ENCODE data around the gene OXCT2. TPM values are rescaled to one million over a fixed set of nuclear protein-coding genes. Genes with fewer than 3 reads are reported as not detected.

The OXCT2 gene
- total RNA-seq, 1 donor from 2014 or later, result 5.9 TPM

DNA sequence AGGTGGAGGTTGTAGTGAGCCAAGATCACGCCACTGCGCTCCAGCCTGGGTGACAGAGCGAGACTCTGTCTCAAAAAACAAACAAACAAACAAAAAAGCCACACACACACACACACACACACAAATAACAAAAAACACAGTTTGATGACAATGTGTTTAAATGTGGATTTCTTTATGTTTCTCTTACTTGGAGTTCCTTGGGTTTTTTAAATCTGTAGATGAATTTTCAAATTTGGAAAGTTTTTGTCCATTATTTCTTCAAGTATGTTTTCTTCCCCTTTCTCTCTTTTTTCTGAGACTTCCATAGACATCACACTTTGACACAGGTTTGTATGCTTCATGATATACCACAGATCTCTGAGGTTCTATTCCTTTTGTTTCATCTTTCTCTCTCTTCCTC, 44.5 kb downstream of the OXCT2 start:
- no peak for DNase-seq (ENCODE audit: low read depth)
- Histone ChIP-seq H3K27me3 (ENCODE audit: control insufficient read depth, insufficient read depth, low read length) (peaks cover 21% of the 10 kb centered on the region), H3K36me3 (ENCODE audit: control insufficient read depth, insufficient read depth, low read length) (no peaks in the 10 kb centered on the region), H3K4me3 (ENCODE audit: low read depth, low read length) (no peak overlapping the region)
- TF ChIP-seq, protein P1, sequence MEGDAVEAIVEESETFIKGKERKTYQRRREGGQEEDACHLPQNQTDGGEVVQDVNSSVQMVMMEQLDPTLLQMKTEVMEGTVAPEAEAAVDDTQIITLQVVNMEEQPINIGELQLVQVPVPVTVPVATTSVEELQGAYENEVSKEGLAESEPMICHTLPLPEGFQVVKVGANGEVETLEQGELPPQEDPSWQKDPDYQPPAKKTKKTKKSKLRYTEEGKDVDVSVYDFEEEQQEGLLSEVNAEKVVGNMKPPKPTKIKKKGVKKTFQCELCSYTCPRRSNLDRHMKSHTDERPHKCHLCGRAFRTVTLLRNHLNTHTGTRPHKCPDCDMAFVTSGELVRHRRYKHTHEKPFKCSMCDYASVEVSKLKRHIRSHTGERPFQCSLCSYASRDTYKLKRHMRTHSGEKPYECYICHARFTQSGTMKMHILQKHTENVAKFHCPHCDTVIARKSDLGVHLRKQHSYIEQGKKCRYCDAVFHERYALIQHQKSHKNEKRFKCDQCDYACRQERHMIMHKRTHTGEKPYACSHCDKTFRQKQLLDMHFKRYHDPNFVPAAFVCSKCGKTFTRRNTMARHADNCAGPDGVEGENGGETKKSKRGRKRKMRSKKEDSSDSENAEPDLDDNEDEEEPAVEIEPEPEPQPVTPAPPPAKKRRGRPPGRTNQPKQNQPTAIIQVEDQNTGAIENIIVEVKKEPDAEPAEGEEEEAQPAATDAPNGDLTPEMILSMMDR (IDR thresholded peaks at IDR 0.05; ENCODE audit: insufficient read depth, low read length, poor library complexity, severe bottlenecking), result no peak

DNA sequence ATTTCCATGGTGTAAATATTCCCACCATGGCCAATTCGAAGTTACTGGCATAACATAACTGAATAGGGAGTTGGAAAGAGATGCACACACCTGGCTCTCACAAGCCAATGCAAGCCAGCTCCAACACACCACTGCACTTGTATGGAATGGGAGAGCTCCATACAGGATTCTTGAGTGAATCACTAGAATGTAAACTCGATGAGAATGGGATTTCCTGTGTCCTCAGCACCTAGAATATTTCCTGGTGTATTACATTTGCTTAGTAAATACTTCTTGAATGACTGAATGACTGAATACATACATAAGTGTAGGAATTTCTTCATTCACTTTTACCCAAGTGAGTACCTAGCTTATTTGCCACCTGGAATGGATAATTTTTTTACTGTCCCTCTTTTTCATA, 48.7 kb downstream of the OXCT2 start:
- Histone ChIP-seq H3K4me3 (ENCODE audit: low read depth, low read length) (no peak overlapping the region), H3K27me3 (ENCODE audit: control insufficient read depth, insufficient read depth, low read length) (peaks cover 12% of the 10 kb centered on the region), H3K36me3 (ENCODE audit: control insufficient read depth, insufficient read depth, low read length) (no peaks in the 10 kb centered on the region)
- DNase-seq (ENCODE audit: low read depth), result no peak
- TF ChIP-seq, protein P1 (IDR thresholded peaks at IDR 0.05; ENCODE audit: insufficient read depth, low read length, poor library complexity, severe bottlenecking), result no peak

DNA sequence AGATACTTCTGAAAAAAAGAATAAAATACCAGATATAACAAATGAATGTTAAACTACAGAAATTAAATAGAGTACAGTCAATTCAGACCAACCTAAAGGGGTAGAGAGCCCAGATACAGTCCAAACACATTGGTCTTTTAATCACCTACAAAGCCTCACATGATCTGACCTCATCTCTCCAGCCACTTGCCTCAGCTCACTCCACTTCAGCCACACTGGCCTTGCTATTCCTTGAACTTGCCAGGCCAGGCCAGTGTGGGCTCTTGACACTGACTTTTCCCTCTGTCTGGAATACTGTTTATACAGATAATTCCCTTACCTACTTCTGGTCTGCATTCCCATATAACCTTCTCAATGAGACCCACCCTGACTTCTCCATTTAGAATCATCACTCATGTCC, 49.5 kb downstream of the OXCT2 start:
- H3K4me3 ChIP-seq (ENCODE audit: low read depth, low read length), result no peak overlapping the region
- no peaks in the 10 kb centered on the region for H3K36me3 ChIP-seq (ENCODE audit: control insufficient read depth, insufficient read depth, low read length)
- peaks cover 11% of the 10 kb centered on the region for H3K27me3 ChIP-seq (ENCODE audit: control insufficient read depth, insufficient read depth, low read length)
- TF ChIP-seq, protein P1 (IDR thresholded peaks at IDR 0.05; ENCODE audit: insufficient read depth, low read length, poor library complexity, severe bottlenecking), result no peak
- no peak for DNase-seq (ENCODE audit: low read depth)

DNA sequence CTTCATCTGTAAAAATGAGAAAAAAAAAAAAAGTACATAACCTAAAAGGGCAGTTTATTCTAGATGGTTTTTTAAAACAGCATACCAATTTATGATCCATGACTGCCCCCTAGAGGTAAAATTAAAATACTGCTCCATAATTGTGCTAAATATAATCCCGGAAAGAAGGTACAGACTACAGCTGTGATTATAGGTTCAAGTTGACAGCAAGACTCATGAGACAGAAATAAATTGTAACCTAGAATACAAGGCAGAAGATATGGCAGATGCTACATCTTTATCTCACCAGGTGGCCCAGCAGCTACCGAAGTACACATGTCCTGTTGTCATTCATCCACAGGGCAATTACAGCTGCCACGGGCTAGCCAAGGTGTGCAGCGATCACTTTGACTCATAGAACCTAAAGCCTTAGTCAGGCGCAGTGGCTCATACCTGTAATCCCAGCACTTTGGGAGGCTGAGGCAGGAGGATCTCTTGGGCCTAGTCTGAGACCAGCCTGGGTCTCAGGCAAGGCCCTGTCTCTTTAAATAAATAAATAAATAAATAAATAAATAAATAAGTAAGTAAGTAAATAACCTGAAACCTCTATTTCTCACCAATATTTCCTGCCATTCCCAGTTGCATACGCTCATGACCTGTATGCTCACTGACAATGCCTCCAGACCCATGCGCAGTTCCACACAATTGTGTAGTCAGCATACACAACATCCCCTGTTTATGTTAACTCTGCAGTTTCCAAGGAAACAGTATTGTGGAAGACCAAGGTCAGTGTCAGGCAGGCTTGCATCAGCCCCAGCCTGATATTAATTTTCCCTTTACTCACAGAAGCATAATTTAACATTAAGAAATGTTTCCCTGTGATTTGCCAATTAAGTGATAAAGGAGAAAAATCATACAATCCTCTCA, 50.8 kb downstream of the OXCT2 start:
- no peak for DNase-seq (ENCODE audit: low read depth)
- TF ChIP-seq, protein P1 (IDR thresholded peaks at IDR 0.05; ENCODE audit: insufficient read depth, low read length, poor library complexity, severe bottlenecking), result peak; percentile 37
- peaks cover 11% of the 10 kb centered on the region for H3K27me3 ChIP-seq (ENCODE audit: control insufficient read depth, insufficient read depth, low read length)
- H3K36me3 ChIP-seq (ENCODE audit: control insufficient read depth, insufficient read depth, low read length), result no peaks in the 10 kb centered on the region
- no peak overlapping the region for H3K4me3 ChIP-seq (ENCODE audit: low read depth, low read length)

Other genes starting within 250 kb of the OXCT2 start
- 241 and 272 TPM in 2 replicates for gene PABPC4, start 194.6 kb downstream of the OXCT2 start, total RNA-seq
- gene HEYL, start 131.7 kb downstream of the OXCT2 start, total RNA-seq, result 3.4 and 4.8 TPM in 2 replicates
- gene NT5C1A, start 99.2 kb downstream of the OXCT2 start, total RNA-seq, result not detected in 2 replicates
- 0.27 and 0.84 TPM in 2 replicates for gene HPCAL4, start 79.9 kb downstream of the OXCT2 start, total RNA-seq
- gene PPIE, start 32.5 kb downstream of the OXCT2 start, total RNA-seq, result 58.2 and 60.0 TPM in 2 replicates
- 2.8 and 4.3 TPM in 2 replicates for gene BMP8B, start 17.5 kb upstream of the OXCT2 start, total RNA-seq
- 16.4 and 22.2 TPM in 2 replicates for gene TRIT1, start 112.2 kb upstream of the OXCT2 start, total RNA-seq
- 6.5 and 8.2 TPM in 2 replicates for gene MYCL, start 130.6 kb upstream of the OXCT2 start, total RNA-seq
- 4.6 and 5.9 TPM in 2 replicates for gene MFSD2A, start 183.8 kb upstream of the OXCT2 start, total RNA-seq

Data from kidney epithelial cell (primary cell).